HG02938 (cell line): ENCODE measurements around the gene RNU1-4.
"Not testable (repeated sequence)": the region's sequence is repeated elsewhere in the genome, so short reads cannot be mapped to it uniquely, and the experiment has no call there.

Source experiments
- ATAC-seq: cut with Tn5 transposase; IDR thresholded peaks from one replicate; pipeline ENCODE4 v1.9.1; 2021; ENCODE audit warnings: mild to moderate bottlenecking, moderate library complexity; ENCODE audit not compliant: unreplicated experiment

RNU1-4 gene

DNA sequence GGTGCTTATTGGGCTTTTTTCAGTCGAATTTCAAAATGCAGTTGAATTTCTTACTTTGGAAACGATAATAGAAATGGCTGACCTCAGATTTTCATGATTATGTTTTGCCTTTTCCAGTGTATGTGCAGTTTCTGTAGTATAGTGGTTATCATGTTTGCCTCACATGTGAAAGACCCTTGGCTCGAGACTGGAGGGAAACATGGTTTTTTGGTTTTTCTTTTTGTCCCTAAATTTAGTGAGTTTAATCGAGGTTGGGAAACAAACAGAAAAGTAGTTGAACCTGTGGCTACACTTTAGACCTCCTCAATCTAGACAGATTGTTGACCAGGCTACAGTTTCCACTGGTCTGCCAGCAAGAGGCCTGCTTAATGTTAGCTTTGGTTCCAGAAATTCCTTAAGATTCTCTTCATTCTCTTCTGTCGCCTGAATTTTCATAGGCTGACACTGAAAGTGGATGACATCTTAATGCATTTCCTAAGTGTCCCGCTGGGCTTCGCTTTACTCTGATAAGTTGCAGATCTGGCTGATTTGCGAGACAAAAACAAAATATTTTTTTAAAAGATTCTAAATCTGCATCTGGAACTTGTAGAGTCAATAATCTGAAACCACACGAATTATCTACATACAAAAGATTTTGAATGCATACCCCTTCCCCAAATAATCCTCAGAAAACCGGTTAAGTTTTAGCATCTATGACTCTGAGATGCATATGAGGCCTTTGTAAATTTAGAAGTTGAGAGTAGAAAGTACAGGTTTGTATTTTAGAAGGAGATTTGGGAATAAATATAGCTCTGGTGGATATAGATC, 14.7 kb upstream of the RNU1-4 start:
- not testable (repeated sequence) for ATAC-seq

DNA sequence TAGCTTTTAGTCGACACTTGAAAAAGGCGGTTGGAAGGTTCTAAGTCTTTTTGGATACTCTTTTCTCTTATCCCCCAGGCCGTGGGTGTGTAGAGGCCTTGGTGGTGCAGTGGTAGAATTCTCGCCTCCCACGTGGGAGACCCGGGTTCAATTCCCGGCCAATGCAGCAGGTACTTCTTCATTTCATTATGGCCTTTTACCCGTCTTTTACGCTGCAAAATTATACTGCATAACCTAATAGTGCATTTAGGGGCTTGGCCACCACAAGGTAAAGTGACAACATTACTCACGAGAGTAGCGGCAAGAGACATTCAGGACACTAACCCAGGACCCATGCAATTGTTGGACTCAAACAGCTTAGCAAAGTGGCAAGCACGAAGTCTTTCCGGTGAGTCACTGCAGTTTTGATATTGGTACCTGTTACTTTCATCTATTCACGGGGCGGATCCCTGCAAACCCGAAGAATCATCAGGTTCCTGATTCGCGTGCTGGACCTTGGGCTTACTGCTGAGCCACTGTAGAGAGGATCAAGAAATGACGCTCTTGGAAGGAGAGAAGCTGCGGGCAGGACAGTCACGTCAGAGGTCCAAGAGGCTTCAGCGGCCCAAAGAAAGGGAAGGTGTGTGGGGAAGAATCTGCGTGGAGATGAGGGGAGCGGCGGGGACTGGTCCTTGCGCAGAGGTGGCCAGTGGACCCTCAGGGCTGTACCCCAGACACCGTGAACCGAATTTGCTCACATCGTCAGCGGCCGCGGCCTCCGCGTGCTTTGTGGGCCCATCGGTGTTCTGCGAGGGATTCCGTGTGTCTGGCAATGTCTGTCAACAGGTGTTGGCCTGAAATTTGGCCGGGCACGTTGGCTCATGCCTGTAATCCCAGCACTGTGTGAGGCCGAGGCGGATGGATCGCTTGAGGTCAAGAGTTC, 12.9 kb upstream of the RNU1-4 start:
- no peak for ATAC-seq

DNA sequence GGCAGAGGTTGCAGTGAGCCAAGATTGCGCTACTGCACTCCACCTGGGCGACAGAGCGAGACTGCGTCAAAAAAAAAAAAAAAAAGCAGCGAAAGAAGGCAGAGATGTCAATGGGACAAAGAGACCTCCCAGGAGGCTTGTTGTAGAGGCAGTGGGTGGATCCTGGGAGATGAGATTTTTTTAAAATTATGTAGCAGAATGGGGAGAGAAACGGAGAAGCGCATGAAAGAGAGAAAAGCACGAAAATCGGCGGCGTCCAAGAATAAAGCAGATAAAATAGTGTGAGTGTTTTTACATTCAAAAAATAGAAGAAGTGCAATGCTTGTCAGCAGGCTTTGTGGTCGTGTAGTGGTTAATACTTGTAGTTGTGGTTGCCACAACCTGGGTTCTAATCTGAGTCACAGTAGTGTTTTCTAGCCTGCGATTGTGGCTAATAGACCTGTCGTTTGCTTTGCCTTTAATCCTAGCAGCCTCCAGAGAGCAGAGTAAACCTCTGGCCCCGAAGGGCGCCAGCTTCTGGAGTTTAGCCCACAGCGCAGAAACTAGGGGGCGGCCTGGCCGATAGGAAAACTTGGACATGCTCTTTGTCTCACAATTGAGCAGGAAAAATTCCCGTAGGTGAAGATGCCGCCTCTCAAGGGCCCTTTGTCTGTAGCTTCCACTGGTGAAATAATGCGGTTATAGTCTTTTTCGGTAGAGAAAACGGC, 11.9 kb upstream of the RNU1-4 start:
- ATAC-seq: peak; percentile 63

DNA sequence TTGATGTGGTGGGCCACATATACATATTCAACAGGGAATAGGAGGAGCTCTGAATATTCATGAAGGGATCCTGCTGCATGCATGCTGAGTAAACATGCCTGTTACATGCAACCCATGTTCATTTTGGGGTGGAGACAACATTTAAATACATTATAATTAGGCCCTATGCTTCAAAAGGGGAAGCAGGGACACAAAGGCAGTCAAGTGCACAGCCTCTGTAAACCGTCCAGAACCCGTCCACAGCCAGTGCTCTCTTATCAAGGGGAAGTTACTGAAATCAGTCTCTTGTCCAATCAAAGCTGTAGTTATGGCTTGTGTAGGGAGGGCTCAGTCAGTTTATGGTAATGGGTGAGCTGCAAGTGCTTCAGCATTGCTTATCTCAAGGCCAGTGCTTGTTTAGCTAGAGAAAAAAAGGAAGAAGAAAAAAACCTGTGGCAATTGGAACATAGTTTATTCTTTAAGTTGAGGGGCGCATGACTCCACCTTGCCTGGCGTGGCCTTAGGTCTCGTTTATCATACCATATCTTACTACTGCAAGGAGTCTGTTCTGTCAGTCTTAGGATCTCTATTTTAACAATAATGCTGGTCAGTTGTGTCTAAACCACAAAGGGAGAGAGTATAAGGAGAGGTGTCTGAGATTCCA, 7.9 kb upstream of the RNU1-4 start:
- not testable (repeated sequence) for ATAC-seq

DNA sequence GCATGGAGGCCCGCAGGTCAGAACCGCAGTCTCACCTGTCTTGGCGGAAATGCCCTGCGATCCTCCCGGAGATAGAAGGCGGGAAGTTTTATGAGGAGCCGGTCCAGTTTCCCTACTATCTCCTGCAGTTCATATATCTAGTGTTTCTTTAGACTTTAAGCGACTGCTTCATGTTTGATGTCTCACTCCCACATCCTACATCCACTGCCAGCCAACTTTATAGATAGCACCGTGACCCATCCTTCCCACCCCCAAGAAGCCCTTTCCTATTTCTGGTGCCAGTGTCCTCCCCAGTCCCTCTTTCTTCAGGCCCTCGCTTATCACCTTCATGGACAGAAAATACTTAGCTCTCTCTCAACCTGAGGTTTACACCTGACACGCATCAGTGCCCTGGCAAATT, 914 bp downstream of the RNU1-4 start:
- not testable (repeated sequence) for ATAC-seq

DNA sequence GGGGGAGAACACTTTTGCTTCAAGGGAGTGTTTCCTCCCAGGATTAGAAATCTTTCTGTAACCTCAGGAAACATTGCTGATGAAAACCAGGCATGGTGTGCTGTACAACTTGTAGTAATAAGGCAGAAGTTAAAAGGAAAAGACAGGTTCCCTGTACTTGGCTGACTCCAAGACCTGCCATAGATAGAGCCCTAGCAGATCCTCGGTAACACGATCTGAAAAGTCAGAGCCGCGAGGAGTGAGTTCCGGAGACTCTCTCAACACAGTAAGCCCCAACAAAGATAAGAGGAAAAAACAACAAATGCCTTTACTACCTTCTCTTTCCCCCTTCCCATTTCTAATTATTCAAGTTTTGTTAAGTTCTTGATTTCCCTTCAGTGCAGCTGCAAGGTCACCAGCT, 7.3 kb downstream of the RNU1-4 start:
- not testable (repeated sequence) for ATAC-seq

DNA sequence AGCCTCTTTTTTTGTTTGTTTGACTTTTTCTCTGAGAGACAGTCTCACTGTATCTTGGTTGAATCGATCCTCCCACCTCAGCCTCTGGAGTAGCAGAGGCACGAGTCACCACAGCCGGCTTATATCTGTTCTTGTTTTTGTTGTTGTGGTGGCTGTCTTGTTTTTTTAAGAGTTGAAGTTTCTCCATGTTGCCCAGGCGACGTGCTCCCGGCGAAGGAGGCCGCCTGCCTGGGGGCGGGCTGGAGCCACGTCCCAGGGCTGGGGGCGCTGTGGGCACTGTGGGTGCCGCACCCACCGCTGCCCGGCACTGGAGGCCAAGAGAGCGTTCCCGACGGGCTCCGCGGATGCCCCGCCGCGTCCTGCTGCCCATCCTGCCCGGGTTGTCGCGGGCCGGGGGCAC, 8.4 kb downstream of the RNU1-4 start:
- not testable (repeated sequence) for ATAC-seq

DNA sequence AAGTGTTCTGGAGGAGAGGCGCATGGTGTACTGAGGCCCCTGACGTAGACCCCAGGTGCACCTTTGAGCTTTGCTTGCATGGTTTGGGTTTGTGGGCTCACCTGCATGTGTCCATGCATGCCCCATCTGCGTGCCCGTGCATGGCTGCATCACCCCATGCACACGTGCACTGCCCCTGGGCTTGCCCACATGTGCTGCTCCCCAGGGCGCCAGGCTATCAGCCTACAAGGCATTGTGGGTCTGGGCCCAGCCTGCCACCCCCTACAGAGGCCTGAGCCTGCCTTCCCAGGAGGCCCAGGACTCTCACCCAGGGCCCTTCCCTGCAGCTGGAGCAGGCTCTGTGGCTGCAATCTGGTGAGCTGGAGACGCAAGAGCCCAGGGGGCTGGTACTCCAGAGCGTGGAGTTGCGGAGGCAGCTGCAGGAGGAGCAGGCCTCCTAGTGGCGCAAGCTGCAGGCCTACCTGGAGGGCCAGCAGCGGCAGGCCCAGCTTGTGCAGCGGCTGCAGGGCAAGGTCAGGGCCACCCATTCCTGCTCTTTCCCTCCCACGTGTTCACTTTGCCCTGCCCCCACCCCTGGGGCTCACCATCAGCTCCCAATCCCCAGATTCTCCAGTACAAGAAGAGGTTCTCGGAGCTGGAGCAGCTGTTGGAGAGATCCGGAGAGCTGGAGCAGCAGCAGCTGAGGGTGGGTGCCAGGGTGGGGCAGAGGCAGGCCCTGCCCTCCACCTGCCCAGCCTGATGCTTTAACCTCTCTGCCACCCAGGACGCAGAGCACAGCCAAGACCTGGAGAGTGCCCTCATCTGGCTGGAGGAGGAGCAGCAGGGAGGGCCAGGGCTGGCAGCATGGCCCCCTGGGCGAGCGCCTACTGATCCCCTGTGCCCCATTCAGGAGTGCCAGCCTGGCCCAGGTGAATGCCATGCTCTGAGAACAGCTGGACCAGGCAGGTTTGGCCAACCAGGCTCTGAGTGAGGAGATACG, 9.9 kb downstream of the RNU1-4 start:
- not testable (repeated sequence) for ATAC-seq

DNA sequence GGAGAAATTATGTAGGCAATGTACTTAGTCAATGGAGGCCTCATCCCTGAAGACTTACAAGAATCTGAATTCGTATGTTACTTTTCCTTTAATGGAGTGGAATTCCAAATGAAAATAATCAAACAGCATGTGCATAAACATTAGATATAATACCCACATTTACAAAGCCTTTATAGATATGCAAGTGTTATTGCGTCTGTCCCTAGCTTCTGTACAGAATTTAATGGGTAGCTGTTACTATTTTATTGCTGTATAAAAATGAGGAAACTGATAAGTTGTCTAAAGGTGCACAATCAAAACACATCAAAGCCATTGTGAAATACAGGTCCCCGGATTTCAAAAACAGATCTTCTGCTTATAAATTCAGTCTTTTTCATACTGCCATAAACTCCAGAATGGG, 12.5 kb downstream of the RNU1-4 start:
- not testable (repeated sequence) for ATAC-seq

DNA sequence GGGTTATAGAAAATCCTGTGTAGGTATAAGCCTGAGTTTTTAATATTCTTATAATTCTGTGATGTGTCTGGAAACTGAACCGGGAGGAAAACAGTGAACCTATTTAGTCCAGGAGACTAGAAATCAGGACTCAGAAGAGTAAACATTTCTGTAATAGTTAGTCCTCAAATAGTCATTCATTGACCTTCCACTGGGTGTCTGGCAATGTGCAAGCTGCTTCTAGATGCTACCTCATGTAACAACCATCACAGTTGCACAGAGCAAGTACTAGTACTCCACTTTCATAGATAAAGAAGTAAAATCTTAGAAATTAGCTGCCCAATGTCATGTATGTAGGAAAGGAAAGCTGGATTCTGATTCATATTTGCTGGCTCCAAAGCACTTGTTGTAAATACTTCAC, 15.1 kb downstream of the RNU1-4 start:
- ATAC-seq: not testable (repeated sequence)

DNA sequence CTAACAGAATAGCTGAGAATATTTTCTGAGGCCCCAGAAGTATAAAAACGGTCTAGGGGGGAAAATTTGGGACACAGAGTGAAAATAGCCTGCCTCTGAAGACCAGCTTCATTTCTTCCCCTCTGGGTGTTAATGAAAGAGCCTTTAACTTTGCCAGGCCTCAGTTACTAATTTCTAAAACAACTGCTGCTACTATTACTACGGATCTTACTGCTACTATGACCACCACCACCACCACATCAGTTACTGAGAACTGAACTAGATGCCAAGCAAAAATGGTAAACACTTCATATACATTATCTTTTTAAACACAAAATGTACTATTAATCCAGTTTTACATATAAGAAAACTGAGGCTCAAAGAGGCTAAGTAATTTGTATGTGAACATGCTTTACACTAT, 15.6 kb downstream of the RNU1-4 start:
- ATAC-seq: not testable (repeated sequence)

DNA sequence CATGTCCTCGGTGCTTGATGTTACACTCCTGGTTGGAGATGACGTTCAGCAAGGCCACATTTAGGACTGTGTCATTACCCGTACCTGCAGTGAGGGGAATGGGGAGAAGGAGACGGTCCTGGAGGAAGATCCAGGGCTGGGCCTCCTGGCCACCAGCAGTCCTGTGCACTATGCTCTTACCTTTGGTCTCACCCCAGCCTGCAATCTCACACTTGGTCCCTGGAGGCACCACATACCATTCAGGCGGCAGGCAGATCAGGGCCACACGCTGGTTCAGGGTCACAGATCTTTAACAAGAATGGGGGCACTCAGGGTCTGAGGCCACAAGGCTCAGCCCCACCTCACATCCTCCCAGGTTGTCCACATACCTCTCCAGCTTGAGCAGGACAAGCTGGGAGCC, 17.3 kb downstream of the RNU1-4 start:
- not testable (repeated sequence) for ATAC-seq

DNA sequence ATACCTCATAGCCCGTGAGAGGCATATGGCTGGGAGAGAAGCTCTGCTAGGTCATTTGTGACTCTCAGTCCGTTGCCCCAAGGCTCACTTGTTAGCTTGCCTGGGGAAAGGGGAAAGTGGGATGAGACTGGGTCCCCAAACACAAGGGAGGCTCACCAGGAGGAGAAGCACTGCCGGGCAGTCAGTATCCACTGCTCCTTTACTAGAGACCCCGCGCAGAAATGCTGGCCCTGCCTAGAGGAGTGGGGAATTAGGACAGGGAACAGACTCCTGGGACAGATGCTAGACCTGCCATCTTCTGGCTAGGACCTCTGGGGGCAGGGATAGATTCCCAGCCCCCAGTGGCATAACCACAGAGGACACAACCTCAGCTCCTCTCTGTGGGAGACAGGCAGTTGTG, 17.7 kb downstream of the RNU1-4 start:
- ATAC-seq: not testable (repeated sequence)

DNA sequence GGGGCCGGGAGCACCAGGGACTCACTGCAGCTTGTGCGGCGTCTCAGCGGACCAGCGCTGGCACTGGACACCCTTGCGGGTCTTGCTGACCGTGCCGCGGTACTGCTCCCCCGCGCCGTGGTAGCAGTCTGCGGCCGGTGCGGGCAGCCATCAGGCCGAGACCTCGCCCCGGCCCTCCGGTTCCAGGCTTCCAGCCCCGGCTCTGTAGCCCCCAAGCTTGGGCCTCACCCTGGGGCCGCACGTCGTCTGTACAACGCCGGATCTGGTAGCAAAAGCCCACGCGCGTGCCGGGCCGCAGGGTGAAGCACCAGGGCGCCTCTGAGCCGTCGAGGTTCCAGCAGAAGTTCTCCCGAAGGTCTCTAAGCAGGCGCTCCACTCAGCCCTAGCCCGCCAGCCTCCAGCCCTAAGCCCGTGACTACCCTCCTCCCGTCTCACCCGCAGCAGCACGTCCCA, 18.8 kb downstream of the RNU1-4 start:
- not testable (repeated sequence) for ATAC-seq

DNA sequence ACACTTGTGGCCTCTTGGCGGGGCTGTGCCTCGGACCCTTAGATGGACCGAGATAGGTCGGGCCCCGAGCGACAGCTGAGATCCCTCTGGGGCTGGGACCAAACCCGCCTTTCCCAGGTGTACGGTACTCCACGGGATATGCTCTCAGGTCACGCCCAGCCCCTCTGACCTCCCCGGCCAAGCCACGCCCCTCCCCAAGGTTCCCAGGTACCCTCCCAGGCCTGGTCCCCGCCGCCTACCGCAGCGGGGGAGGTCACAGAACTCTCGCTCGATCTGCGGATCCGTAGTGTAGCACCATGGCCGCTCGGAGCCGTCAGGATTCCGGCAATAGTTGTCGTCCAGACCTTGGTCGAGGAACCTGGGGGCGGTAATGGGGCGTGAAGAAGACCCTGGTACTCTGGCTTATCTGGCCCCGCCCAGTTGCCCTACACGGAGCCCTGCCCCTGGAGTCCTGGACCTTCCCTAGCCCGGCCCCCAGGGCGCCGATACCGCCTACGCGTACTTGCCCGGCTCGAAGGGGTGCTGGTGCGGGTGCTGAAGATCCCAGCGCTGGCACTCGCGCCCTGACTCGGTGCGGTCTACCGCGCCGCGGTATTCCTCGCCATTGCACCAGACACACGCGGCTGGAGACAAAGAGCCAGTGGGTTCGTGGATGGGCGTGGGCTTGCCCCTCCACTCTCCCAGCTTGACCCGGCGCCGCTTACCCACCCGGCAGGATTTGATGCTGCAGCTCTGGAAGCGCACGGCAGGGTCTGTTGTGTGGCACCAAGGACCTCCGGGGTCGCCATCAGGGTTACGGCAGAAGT, 19.5 kb downstream of the RNU1-4 start:
- ATAC-seq: not testable (repeated sequence)

DNA sequence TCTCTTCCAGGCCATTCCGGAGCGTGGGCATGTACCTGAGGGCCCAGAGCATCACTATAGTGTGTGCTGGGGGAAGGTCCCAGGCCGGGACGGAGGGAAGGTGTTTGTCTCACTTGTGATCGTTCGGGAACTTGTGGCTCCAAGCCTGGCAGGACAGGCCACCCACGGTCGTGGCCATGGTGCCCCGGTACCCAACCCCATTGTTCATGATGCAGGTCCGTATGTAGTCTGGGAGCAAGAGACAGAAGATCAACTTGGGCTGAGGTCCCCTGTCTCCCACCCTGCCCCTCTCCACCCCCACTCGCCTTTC, 20.1 kb downstream of the RNU1-4 start:
- not testable (repeated sequence) for ATAC-seq

DNA sequence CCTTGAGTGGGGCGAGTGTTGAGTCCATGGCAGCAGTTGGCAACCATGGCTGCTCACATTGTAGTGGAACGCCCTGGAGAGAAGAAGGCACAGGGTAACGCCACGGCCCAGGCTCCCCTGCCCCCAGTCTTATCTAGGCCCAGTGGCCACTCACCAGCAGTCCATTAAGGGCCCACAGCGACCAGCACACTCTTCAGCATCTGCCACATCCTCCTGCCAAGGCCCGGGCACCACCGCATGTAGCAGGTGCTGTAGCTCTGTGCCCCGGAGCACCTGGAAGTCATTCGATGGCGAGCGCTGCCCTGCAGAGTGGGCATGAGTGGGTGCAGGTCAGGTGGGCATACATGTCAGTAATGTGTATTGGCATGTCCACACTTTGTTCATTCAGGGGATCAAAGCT, 20.5 kb downstream of the RNU1-4 start:
- ATAC-seq: not testable (repeated sequence)

DNA sequence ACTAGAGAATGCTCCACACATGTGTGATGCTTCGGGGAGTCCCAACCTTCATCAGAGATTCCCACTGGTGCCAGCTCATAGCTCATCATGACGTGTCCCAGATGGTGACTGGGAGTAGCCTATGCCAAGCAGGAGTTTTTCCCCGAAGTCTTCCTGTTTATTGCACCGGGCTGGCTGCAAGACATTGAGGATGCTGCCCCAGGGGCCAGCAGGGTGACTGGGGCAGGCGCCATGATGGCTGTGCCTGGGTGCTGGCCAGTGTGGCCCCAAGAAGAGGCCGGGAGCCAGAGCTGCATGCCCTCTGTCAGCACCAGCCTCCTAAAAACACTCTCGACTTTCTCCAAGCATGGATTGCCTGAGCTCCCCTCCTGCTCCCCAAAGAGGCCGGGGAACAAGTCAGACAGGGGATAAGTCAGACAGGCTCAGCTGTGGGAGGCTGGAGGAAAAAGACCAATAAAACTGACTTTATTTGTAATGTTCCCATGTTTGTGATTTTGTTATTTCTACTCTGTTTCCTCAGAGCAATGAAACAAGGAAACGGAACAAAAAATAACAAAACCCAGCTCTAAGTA, 24.0 kb downstream of the RNU1-4 start:
- ATAC-seq: not testable (repeated sequence)
